WTC11 (cell line): ENCODE results near the gene GDPD4. TPM values are rescaled to one million over a fixed set of nuclear protein-coding genes. Genes with fewer than 3 reads are reported as not detected.

Source experiments
- ATAC-seq: fragments of 200-7000 bp; cut with Tn5 transposase; 2 replicates; pipeline ENCODE4 v1.10.0; 2021; ENCODE audit warnings: mild to moderate bottlenecking, moderate library complexity
- CTCF ChIA-PET: fragments of 300-600 bp; sonication (Branson Sonifier 250); formaldehyde crosslinking; loops from one replicate; lab custom pipeline; 2021; ENCODE audit warnings: antibody characterized with exemption; lab: Charles Lee
- POLR2A ChIA-PET: fragments of 350-600 bp; sonication (Branson Sonifier 250); formaldehyde crosslinking; loops from one replicate; lab custom pipeline; 2021; ENCODE audit warnings: antibody characterized with exemption; lab: Charles Lee
- DNase-seq: peaks from one replicate; pipeline ENCODE4 v3.0.0; 2021; ENCODE audit warnings: low spot score
- H3K27ac Mint-ChIP-seq: 2 replicates; pipeline ENCODE4 v1.8.0; 2021; ENCODE audit warnings: mixed read lengths
- H3K27me3 Mint-ChIP-seq: 2 replicates; pipeline ENCODE4 v1.8.0; 2021; ENCODE audit warnings: low read depth, mild to moderate bottlenecking, moderate library complexity, mixed read lengths
- H3K36me3 Mint-ChIP-seq: 2 replicates; pipeline ENCODE4 v1.8.0; 2021; ENCODE audit warnings: mixed read lengths
- H3K4me1 Mint-ChIP-seq: 2 replicates; pipeline ENCODE4 v1.8.0; 2022; ENCODE audit warnings: mixed read lengths
- H3K4me3 Mint-ChIP-seq: 2 replicates; pipeline ENCODE4 v1.8.0; 2021; ENCODE audit warnings: mild to moderate bottlenecking, moderate library complexity, mixed read lengths
- H3K9me3 Mint-ChIP-seq: 2 replicates; pipeline ENCODE4 v1.8.0; 2021; ENCODE audit warnings: mixed read lengths
- GRHL2 ChIP-seq: fragments of 250-450 bp; sonication (Bioruptor Pico); IDR thresholded peaks from 2 replicates; pipeline ENCODE4 v1.8.0; 2022; ENCODE audit warnings: mild to moderate bottlenecking, moderate library complexity; ENCODE audit not compliant: insufficient replicate concordance, severe bottlenecking
- KAT7 ChIP-seq: sonication (generic); formaldehyde crosslinking; IDR thresholded peaks from 2 replicates; pipeline ENCODE4 v1.8.1; 2023; ENCODE audit warnings: missing genetic modification reagents, mild to moderate bottlenecking, borderline replicate concordance
- NFYB ChIP-seq: sonication (generic); formaldehyde crosslinking; conservative IDR thresholded peaks from 2 replicates; pipeline ENCODE4 v1.8.0; 2022; ENCODE audit warnings: low read depth, missing genetic modification reagents
- PRRX2 ChIP-seq: fragments of 250-450 bp; sonication (Bioruptor Pico); IDR thresholded peaks from 2 replicates; pipeline ENCODE4 v1.8.0; 2021; ENCODE audit warnings: mild to moderate bottlenecking
- SOX15 ChIP-seq: fragments of 250-450 bp; sonication (Bioruptor Pico); IDR thresholded peaks from 2 replicates; pipeline ENCODE4 v1.9.0; 2021; ENCODE audit warnings: mild to moderate bottlenecking
- TP53 ChIP-seq: sonication (generic); formaldehyde crosslinking; IDR thresholded peaks from 2 replicates; pipeline ENCODE4 v1.8.1; 2023; ENCODE audit warnings: mild to moderate bottlenecking, missing genetic modification reagents
- ZNF232 ChIP-seq: sonication (generic); formaldehyde crosslinking; IDR thresholded peaks from 2 replicates; pipeline ENCODE4 v1.8.0; 2022; ENCODE audit warnings: mild to moderate bottlenecking, missing genetic modification reagents
- ZNF317 ChIP-seq: sonication (generic); formaldehyde crosslinking; IDR thresholded peaks from 2 replicates; pipeline ENCODE4 v1.8.1; 2023; ENCODE audit warnings: low read depth, mild to moderate bottlenecking, moderate library complexity, missing genetic modification reagents, borderline replicate concordance
- total RNA-seq: library from RNA; stranded (reverse); gene quantifications from 3 replicates; pipeline ENCODE4 v1.2.3, GENCODE V29; 2021
- TF ChIP-seq, protein P1 (sequence below): fragments of 200-600 bp; IDR thresholded peaks from 2 replicates; pipeline ENCODE4 v1.8.0; 2022; ENCODE audit warnings: antibody characterized with exemption
- TF ChIP-seq, protein P2 (sequence below): sonication (generic); formaldehyde crosslinking; IDR thresholded peaks from 2 replicates; pipeline ENCODE4 v1.8.1; 2023; ENCODE audit warnings: mild to moderate bottlenecking, missing genetic modification reagents, borderline replicate concordance
- TF ChIP-seq, protein P3 (sequence below): sonication (generic); formaldehyde crosslinking; IDR thresholded peaks from 2 replicates; pipeline ENCODE4 v1.8.1; 2022; ENCODE audit warnings: mild to moderate bottlenecking, missing genetic modification reagents, moderate library complexity, borderline replicate concordance
- TF ChIP-seq, protein P4 (sequence below): sonication (generic); formaldehyde crosslinking; IDR thresholded peaks from 2 replicates; pipeline ENCODE4 v1.8.0; 2022; ENCODE audit warnings: mild to moderate bottlenecking, missing genetic modification reagents
- TF ChIP-seq, protein P5 (sequence below): sonication (generic); formaldehyde crosslinking; IDR thresholded peaks from 2 replicates; pipeline ENCODE4 v1.8.0; 2023; ENCODE audit warnings: missing genetic modification reagents, mild to moderate bottlenecking, borderline replicate concordance
- TF ChIP-seq, protein P6 (sequence below): sonication (generic); formaldehyde crosslinking; IDR thresholded peaks from 2 replicates; pipeline ENCODE4 v1.8.1; 2023; ENCODE audit warnings: mild to moderate bottlenecking, missing genetic modification reagents
- TF ChIP-seq, protein P7 (sequence below): sonication (generic); formaldehyde crosslinking; IDR thresholded peaks from 2 replicates; pipeline ENCODE4 v1.8.1; 2023; ENCODE audit warnings: mild to moderate bottlenecking, missing genetic modification reagents, moderate library complexity
- TF ChIP-seq, protein P8 (sequence below): sonication (generic); formaldehyde crosslinking; IDR thresholded peaks from 2 replicates; pipeline ENCODE4 v1.8.0; 2022; ENCODE audit warnings: missing genetic modification reagents

The GDPD4 gene
- total RNA-seq, 1 experiment from 2014 or later, result not detected

DNA sequence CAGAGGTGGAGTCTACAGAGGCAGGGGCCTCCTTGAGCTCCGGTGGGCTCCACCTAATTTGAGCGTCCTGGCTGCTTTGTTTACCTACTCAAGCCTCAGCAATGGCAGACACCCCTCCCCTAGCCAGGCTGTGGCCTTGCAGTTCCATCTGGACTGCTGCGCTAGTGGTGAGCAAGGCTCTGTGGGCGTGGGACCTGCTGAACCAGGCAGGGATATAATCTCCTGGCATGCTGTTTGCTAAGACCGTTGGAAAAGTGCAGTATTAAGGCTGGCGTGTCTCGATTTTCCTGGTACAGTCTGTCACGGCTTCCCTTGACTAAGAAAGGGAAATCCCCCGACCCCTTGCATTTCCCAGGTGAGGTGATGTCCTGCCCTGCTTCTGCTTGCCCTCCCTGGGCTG, 77.7 kb downstream of the GDPD4 start:
- H3K4me1 Mint-ChIP-seq, result no peaks in the 10 kb centered on the region
- H3K27ac Mint-ChIP-seq, result no peak overlapping the region
- POLR2A ChIA-PET, result no interaction called here
- TF ChIP-seq ZNF232 (no peak), PRRX2 (CRISPR knock-in tag) (no peak), KAT7 (CRISPR knock-in tag) (no peak), GRHL2 (CRISPR knock-in tag) (no peak), NFYB (CRISPR knock-in tag) (no peak), TP53 (CRISPR knock-in tag) (no peak), SOX15 (CRISPR knock-in tag) (no peak), ZNF317 (CRISPR knock-in tag) (no peak)
- TF ChIP-seq, protein P1, sequence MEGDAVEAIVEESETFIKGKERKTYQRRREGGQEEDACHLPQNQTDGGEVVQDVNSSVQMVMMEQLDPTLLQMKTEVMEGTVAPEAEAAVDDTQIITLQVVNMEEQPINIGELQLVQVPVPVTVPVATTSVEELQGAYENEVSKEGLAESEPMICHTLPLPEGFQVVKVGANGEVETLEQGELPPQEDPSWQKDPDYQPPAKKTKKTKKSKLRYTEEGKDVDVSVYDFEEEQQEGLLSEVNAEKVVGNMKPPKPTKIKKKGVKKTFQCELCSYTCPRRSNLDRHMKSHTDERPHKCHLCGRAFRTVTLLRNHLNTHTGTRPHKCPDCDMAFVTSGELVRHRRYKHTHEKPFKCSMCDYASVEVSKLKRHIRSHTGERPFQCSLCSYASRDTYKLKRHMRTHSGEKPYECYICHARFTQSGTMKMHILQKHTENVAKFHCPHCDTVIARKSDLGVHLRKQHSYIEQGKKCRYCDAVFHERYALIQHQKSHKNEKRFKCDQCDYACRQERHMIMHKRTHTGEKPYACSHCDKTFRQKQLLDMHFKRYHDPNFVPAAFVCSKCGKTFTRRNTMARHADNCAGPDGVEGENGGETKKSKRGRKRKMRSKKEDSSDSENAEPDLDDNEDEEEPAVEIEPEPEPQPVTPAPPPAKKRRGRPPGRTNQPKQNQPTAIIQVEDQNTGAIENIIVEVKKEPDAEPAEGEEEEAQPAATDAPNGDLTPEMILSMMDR, result no peak
- TF ChIP-seq, protein P2, sequence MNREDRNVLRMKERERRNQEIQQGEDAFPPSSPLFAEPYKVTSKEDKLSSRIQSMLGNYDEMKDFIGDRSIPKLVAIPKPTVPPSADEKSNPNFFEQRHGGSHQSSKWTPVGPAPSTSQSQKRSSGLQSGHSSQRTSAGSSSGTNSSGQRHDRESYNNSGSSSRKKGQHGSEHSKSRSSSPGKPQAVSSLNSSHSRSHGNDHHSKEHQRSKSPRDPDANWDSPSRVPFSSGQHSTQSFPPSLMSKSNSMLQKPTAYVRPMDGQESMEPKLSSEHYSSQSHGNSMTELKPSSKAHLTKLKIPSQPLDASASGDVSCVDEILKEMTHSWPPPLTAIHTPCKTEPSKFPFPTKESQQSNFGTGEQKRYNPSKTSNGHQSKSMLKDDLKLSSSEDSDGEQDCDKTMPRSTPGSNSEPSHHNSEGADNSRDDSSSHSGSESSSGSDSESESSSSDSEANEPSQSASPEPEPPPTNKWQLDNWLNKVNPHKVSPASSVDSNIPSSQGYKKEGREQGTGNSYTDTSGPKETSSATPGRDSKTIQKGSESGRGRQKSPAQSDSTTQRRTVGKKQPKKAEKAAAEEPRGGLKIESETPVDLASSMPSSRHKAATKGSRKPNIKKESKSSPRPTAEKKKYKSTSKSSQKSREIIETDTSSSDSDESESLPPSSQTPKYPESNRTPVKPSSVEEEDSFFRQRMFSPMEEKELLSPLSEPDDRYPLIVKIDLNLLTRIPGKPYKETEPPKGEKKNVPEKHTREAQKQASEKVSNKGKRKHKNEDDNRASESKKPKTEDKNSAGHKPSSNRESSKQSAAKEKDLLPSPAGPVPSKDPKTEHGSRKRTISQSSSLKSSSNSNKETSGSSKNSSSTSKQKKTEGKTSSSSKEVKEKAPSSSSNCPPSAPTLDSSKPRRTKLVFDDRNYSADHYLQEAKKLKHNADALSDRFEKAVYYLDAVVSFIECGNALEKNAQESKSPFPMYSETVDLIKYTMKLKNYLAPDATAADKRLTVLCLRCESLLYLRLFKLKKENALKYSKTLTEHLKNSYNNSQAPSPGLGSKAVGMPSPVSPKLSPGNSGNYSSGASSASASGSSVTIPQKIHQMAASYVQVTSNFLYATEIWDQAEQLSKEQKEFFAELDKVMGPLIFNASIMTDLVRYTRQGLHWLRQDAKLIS, result no peak
- TF ChIP-seq, protein P3, sequence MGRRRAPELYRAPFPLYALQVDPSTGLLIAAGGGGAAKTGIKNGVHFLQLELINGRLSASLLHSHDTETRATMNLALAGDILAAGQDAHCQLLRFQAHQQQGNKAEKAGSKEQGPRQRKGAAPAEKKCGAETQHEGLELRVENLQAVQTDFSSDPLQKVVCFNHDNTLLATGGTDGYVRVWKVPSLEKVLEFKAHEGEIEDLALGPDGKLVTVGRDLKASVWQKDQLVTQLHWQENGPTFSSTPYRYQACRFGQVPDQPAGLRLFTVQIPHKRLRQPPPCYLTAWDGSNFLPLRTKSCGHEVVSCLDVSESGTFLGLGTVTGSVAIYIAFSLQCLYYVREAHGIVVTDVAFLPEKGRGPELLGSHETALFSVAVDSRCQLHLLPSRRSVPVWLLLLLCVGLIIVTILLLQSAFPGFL (CRISPR knock-in tag), result no peak
- TF ChIP-seq, protein P4, sequence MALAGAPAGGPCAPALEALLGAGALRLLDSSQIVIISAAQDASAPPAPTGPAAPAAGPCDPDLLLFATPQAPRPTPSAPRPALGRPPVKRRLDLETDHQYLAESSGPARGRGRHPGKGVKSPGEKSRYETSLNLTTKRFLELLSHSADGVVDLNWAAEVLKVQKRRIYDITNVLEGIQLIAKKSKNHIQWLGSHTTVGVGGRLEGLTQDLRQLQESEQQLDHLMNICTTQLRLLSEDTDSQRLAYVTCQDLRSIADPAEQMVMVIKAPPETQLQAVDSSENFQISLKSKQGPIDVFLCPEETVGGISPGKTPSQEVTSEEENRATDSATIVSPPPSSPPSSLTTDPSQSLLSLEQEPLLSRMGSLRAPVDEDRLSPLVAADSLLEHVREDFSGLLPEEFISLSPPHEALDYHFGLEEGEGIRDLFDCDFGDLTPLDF, result no peak
- TF ChIP-seq, protein P5, sequence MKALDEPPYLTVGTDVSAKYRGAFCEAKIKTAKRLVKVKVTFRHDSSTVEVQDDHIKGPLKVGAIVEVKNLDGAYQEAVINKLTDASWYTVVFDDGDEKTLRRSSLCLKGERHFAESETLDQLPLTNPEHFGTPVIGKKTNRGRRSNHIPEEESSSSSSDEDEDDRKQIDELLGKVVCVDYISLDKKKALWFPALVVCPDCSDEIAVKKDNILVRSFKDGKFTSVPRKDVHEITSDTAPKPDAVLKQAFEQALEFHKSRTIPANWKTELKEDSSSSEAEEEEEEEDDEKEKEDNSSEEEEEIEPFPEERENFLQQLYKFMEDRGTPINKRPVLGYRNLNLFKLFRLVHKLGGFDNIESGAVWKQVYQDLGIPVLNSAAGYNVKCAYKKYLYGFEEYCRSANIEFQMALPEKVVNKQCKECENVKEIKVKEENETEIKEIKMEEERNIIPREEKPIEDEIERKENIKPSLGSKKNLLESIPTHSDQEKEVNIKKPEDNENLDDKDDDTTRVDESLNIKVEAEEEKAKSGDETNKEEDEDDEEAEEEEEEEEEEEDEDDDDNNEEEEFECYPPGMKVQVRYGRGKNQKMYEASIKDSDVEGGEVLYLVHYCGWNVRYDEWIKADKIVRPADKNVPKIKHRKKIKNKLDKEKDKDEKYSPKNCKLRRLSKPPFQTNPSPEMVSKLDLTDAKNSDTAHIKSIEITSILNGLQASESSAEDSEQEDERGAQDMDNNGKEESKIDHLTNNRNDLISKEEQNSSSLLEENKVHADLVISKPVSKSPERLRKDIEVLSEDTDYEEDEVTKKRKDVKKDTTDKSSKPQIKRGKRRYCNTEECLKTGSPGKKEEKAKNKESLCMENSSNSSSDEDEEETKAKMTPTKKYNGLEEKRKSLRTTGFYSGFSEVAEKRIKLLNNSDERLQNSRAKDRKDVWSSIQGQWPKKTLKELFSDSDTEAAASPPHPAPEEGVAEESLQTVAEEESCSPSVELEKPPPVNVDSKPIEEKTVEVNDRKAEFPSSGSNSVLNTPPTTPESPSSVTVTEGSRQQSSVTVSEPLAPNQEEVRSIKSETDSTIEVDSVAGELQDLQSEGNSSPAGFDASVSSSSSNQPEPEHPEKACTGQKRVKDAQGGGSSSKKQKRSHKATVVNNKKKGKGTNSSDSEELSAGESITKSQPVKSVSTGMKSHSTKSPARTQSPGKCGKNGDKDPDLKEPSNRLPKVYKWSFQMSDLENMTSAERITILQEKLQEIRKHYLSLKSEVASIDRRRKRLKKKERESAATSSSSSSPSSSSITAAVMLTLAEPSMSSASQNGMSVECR, result no peak
- TF ChIP-seq, protein P6, sequence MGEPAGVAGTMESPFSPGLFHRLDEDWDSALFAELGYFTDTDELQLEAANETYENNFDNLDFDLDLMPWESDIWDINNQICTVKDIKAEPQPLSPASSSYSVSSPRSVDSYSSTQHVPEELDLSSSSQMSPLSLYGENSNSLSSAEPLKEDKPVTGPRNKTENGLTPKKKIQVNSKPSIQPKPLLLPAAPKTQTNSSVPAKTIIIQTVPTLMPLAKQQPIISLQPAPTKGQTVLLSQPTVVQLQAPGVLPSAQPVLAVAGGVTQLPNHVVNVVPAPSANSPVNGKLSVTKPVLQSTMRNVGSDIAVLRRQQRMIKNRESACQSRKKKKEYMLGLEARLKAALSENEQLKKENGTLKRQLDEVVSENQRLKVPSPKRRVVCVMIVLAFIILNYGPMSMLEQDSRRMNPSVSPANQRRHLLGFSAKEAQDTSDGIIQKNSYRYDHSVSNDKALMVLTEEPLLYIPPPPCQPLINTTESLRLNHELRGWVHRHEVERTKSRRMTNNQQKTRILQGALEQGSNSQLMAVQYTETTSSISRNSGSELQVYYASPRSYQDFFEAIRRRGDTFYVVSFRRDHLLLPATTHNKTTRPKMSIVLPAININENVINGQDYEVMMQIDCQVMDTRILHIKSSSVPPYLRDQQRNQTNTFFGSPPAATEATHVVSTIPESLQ (CRISPR knock-in tag), result no peak
- TF ChIP-seq, protein P7, sequence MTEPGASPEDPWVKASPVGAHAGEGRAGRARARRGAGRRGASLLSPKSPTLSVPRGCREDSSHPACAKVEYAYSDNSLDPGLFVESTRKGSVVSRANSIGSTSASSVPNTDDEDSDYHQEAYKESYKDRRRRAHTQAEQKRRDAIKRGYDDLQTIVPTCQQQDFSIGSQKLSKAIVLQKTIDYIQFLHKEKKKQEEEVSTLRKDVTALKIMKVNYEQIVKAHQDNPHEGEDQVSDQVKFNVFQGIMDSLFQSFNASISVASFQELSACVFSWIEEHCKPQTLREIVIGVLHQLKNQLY (CRISPR knock-in tag), result no peak
- TF ChIP-seq, protein P8, sequence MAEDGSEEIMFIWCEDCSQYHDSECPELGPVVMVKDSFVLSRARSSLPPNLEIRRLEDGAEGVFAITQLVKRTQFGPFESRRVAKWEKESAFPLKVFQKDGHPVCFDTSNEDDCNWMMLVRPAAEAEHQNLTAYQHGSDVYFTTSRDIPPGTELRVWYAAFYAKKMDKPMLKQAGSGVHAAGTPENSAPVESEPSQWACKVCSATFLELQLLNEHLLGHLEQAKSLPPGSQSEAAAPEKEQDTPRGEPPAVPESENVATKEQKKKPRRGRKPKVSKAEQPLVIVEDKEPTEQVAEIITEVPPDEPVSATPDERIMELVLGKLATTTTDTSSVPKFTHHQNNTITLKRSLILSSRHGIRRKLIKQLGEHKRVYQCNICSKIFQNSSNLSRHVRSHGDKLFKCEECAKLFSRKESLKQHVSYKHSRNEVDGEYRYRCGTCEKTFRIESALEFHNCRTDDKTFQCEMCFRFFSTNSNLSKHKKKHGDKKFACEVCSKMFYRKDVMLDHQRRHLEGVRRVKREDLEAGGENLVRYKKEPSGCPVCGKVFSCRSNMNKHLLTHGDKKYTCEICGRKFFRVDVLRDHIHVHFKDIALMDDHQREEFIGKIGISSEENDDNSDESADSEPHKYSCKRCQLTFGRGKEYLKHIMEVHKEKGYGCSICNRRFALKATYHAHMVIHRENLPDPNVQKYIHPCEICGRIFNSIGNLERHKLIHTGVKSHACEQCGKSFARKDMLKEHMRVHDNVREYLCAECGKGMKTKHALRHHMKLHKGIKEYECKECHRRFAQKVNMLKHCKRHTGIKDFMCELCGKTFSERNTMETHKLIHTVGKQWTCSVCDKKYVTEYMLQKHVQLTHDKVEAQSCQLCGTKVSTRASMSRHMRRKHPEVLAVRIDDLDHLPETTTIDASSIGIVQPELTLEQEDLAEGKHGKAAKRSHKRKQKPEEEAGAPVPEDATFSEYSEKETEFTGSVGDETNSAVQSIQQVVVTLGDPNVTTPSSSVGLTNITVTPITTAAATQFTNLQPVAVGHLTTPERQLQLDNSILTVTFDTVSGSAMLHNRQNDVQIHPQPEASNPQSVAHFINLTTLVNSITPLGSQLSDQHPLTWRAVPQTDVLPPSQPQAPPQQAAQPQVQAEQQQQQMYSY (CRISPR knock-in tag), result no peak
- TF ChIP-seq, all 79 proteins: peak for 0
- Mint-ChIP-seq H3K36me3 (no peaks in the 10 kb centered on the region), H3K4me3 (no peak overlapping the region), H3K9me3 (peaks cover 10% of the 10 kb centered on the region; the same call in 1 of the 2 replicates), H3K27me3 (peaks cover 4% of the 10 kb centered on the region)
- no peak for DNase-seq
- no peak for ATAC-seq
- CTCF ChIA-PET, result no interaction called here
